ENCODE measurements around the gene DIMT1.

Gene DIMT1

DNA sequence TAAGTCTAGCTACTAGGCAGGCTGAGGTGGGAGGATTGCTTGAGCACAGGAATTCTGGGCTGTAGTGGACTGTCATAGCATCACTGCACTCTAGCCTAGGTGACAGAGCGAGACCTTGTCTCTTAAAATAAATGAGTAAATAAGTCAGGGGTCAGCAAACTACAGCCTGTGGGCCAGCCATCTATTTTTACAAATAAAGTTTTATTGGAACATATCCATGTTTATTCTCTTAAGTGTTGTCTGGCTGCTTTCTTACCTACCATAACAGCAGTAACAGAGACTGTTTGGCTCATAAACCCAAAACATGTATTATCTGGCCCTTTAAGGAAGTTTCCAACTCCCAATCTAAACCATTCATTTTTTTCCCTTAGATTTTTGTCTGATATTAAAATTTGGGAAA is 29.6 kb downstream of the DIMT1 start:
- Histone ChIP-seq H3K9me3 (ENCODE audit: severe bottlenecking) (no peaks in the 10 kb centered on the region), H3K4me3 (ENCODE audit: severe bottlenecking) (no peak overlapping the region), H3K4me1 (ENCODE audit: insufficient read depth, poor library complexity, severe bottlenecking) (peaks cover 8% of the 10 kb centered on the region), H3K27me3 (ENCODE audit: insufficient read depth, poor library complexity, severe bottlenecking) (no peaks in the 10 kb centered on the region), H3K27ac (ENCODE audit: poor library complexity, severe bottlenecking) (no peak overlapping the region), H3K36me3 (ENCODE audit: low read depth) (peaks cover 93% of the 10 kb centered on the region)
- no peak for DNase-seq (ENCODE audit: low spot score)
- TF ChIP-seq, protein P1, sequence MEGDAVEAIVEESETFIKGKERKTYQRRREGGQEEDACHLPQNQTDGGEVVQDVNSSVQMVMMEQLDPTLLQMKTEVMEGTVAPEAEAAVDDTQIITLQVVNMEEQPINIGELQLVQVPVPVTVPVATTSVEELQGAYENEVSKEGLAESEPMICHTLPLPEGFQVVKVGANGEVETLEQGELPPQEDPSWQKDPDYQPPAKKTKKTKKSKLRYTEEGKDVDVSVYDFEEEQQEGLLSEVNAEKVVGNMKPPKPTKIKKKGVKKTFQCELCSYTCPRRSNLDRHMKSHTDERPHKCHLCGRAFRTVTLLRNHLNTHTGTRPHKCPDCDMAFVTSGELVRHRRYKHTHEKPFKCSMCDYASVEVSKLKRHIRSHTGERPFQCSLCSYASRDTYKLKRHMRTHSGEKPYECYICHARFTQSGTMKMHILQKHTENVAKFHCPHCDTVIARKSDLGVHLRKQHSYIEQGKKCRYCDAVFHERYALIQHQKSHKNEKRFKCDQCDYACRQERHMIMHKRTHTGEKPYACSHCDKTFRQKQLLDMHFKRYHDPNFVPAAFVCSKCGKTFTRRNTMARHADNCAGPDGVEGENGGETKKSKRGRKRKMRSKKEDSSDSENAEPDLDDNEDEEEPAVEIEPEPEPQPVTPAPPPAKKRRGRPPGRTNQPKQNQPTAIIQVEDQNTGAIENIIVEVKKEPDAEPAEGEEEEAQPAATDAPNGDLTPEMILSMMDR (IDR thresholded peaks at IDR 0.05; ENCODE audit: poor library complexity, severe bottlenecking): no peak
- ATAC-seq (ENCODE audit: low read depth): no peak

DNA sequence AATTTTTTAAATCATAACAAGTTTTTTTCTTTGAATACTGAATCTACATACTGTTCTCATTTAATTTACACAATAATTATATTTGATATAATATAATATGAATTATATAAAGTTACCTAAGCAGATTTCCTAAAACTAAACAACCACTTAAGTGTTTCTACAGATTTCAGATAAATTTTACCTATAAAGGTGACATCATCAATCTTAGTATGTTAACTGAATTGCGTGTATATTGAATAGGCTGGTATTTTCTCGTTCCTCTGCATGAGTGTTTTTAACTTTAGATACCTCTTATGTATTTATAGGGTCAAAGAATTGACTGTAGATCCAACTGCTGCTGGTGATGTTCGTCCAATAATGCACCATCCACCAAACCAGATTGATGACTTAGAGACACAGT is 30.3 kb downstream of the DIMT1 start:
- ATAC-seq (ENCODE audit: low read depth): no peak
- no peak overlapping the region for H3K27ac ChIP-seq (ENCODE audit: poor library complexity, severe bottlenecking)
- no peaks in the 10 kb centered on the region for H3K27me3 ChIP-seq (ENCODE audit: insufficient read depth, poor library complexity, severe bottlenecking)
- DNase-seq (ENCODE audit: low spot score): no peak
- H3K9me3 ChIP-seq (ENCODE audit: severe bottlenecking): no peaks in the 10 kb centered on the region
- H3K4me3 ChIP-seq (ENCODE audit: severe bottlenecking): no peak overlapping the region
- peaks cover 8% of the 10 kb centered on the region for H3K4me1 ChIP-seq (ENCODE audit: insufficient read depth, poor library complexity, severe bottlenecking)
- peaks cover 86% of the 10 kb centered on the region for H3K36me3 ChIP-seq (ENCODE audit: low read depth)
- TF ChIP-seq, protein P1 (IDR thresholded peaks at IDR 0.05; ENCODE audit: poor library complexity, severe bottlenecking): no peak

DNA sequence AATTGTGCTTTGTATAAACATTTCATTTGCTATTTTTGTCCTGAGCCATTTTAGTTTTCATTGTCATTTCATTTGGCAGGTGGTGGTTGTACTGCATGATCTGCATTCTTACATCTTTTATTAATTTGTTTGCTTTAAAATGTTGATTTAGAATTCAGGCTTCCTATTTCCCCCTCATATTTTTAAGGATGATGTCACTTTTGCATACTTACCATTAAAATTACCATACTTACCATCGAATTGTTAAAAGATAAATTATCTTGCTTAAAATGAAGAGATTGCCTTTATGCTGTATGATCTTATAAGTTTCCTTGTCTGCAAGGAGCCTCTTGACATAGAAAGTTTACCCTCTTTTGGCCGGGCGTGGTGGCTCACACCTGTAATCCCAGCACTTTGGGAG is 31.1 kb downstream of the DIMT1 start:
- Histone ChIP-seq H3K4me3 (ENCODE audit: severe bottlenecking) (no peak overlapping the region), H3K36me3 (ENCODE audit: low read depth) (peaks cover 85% of the 10 kb centered on the region), H3K9me3 (ENCODE audit: severe bottlenecking) (no peaks in the 10 kb centered on the region), H3K4me1 (ENCODE audit: insufficient read depth, poor library complexity, severe bottlenecking) (peaks cover 8% of the 10 kb centered on the region), H3K27me3 (ENCODE audit: insufficient read depth, poor library complexity, severe bottlenecking) (no peaks in the 10 kb centered on the region), H3K27ac (ENCODE audit: poor library complexity, severe bottlenecking) (no peak overlapping the region)
- TF ChIP-seq, protein P1 (IDR thresholded peaks at IDR 0.05; ENCODE audit: poor library complexity, severe bottlenecking): no peak
- DNase-seq (ENCODE audit: low spot score): no peak
- ATAC-seq (ENCODE audit: low read depth): no peak

DNA sequence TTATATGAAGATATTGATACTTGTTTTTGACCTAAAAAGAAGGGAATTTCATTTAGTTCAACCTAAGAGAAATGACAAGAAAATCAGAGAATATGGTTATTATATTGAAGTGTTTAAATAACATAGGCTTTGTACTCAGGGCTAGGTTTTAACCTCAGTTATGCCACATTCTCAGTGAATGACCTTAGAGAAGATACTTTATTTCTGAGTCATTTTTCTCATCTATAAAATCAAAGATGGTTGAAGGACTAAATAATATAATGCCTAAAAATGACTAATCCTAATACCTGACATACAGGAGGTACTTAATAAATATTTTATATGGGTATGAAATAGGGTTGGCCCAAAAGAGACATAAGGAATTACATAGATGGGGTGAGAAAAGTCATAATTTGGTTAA is 32.3 kb downstream of the DIMT1 start:
- DNase-seq (ENCODE audit: low spot score) (no peak), ATAC-seq (ENCODE audit: low read depth) (peak; percentile 66)
- Histone ChIP-seq H3K27ac (ENCODE audit: poor library complexity, severe bottlenecking) (peak overlapping the region; percentile 25), H3K36me3 (ENCODE audit: low read depth) (peaks cover 84% of the 10 kb centered on the region), H3K27me3 (ENCODE audit: insufficient read depth, poor library complexity, severe bottlenecking) (no peaks in the 10 kb centered on the region), H3K4me1 (ENCODE audit: insufficient read depth, poor library complexity, severe bottlenecking) (peaks cover 8% of the 10 kb centered on the region), H3K4me3 (ENCODE audit: severe bottlenecking) (no peak overlapping the region), H3K9me3 (ENCODE audit: severe bottlenecking) (no peaks in the 10 kb centered on the region)
- TF ChIP-seq, protein P1 (IDR thresholded peaks at IDR 0.05; ENCODE audit: poor library complexity, severe bottlenecking): no peak

DNA sequence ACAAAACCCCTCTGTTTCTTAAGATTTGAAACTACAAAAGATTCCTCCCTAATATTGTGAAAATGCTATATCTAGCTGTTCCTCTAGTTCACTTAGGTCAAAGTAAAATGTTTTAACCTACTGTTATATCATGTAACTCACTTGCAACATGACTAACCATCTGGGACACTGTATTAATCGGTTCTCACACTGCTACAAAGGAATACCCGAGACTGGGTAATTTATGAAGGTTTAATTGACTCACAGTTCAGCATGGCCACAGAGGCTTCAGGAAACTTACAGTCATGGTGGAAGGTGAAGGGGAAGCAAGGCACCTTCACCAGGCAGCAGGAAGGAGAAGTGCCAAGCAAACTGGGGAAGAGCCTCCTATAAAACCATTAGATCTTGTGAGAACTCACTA is 34.7 kb downstream of the DIMT1 start:
- no peak overlapping the region for H3K27ac ChIP-seq (ENCODE audit: poor library complexity, severe bottlenecking)
- peaks cover 84% of the 10 kb centered on the region for H3K36me3 ChIP-seq (ENCODE audit: low read depth)
- no peak for DNase-seq (ENCODE audit: low spot score)
- H3K4me3 ChIP-seq (ENCODE audit: severe bottlenecking): no peak overlapping the region
- no peaks in the 10 kb centered on the region for H3K9me3 ChIP-seq (ENCODE audit: severe bottlenecking)
- no peaks in the 10 kb centered on the region for H3K27me3 ChIP-seq (ENCODE audit: insufficient read depth, poor library complexity, severe bottlenecking)
- no peak for ATAC-seq (ENCODE audit: low read depth)
- H3K4me1 ChIP-seq (ENCODE audit: insufficient read depth, poor library complexity, severe bottlenecking): no peaks in the 10 kb centered on the region
- TF ChIP-seq, protein P1 (IDR thresholded peaks at IDR 0.05; ENCODE audit: poor library complexity, severe bottlenecking): no peak

All from RWPE2 (cell line).